ENCODE measurements around the gene ARHGEF33.

GRCh38 chr2:39000552-39000951, 110.9 kb downstream of the ARHGEF33 start:
- TF ChIP-seq, protein P1, sequence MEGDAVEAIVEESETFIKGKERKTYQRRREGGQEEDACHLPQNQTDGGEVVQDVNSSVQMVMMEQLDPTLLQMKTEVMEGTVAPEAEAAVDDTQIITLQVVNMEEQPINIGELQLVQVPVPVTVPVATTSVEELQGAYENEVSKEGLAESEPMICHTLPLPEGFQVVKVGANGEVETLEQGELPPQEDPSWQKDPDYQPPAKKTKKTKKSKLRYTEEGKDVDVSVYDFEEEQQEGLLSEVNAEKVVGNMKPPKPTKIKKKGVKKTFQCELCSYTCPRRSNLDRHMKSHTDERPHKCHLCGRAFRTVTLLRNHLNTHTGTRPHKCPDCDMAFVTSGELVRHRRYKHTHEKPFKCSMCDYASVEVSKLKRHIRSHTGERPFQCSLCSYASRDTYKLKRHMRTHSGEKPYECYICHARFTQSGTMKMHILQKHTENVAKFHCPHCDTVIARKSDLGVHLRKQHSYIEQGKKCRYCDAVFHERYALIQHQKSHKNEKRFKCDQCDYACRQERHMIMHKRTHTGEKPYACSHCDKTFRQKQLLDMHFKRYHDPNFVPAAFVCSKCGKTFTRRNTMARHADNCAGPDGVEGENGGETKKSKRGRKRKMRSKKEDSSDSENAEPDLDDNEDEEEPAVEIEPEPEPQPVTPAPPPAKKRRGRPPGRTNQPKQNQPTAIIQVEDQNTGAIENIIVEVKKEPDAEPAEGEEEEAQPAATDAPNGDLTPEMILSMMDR (IDR thresholded peaks at IDR 0.05; ENCODE audit: poor library complexity, severe bottlenecking) = no peak
- no peak for TF ChIP-seq POLR2AphosphoS5 (IDR thresholded peaks at IDR 0.05)
- TF ChIP-seq RAD21 (conservative IDR thresholded peaks at IDR 0.05) = no peak
- TF ChIP-seq EP300 (conservative IDR thresholded peaks at IDR 0.05; ENCODE audit: poor library complexity, severe bottlenecking) = no peak
- no peak for TF ChIP-seq EZH2 (IDR thresholded peaks at IDR 0.05; ENCODE audit: borderline replicate concordance, insufficient read depth, low read length, poor library complexity, severe bottlenecking)
- no peak for TF ChIP-seq REST (IDR thresholded peaks at IDR 0.05; ENCODE audit: borderline replicate concordance)
- TF ChIP-seq TAF1 (IDR thresholded peaks at IDR 0.05; ENCODE audit: low read depth) = no peak
